Type B pancreatic cell (in vitro differentiated cells): Measurements from ENCODE around the gene UNC79. TPM values are rescaled to one million over a fixed set of nuclear protein-coding genes. Genes with fewer than 3 reads are reported as not detected.
"Not testable (repeated sequence)": the region's sequence is repeated elsewhere in the genome, so short reads cannot be mapped to it uniquely, and the experiment has no call there.

Experiments
- DNase-seq: peaks from one replicate; pipeline ENCODE4 v3.0.0; 2021; ENCODE audit warnings: mixed read lengths; ENCODE audit not compliant: unreplicated experiment; ENCODE audit errors: extremely low spot score
- H3K27ac Mint-ChIP-seq: 2 replicates; pipeline ENCODE4 v1.8.0; 2021; ENCODE audit warnings: mild to moderate bottlenecking, mixed read lengths
- H3K27me3 Mint-ChIP-seq: 2 replicates; pipeline ENCODE4 v1.8.0; 2021; ENCODE audit warnings: mixed read lengths
- H3K36me3 Mint-ChIP-seq: 2 replicates; pipeline ENCODE4 v1.8.0; 2021; ENCODE audit warnings: mixed read lengths
- H3K4me1 Mint-ChIP-seq: one replicate; pipeline ENCODE4 v1.8.0; 2021; ENCODE audit warnings: mixed read lengths; ENCODE audit not compliant: unreplicated experiment
- H3K4me3 Mint-ChIP-seq: 2 replicates; pipeline ENCODE4 v1.8.0; 2021; ENCODE audit warnings: mild to moderate bottlenecking, mixed read lengths
- H3K9me3 Mint-ChIP-seq: 2 replicates; pipeline ENCODE4 v1.8.0; 2021; ENCODE audit warnings: mixed read lengths
- CTCF ChIP-seq: fragments of 200-600 bp; sonication (generic); conservative IDR thresholded peaks from 2 replicates; pipeline ENCODE4 v1.5.0; 2021; ENCODE audit warnings: antibody characterized with exemption, mild to moderate bottlenecking
- total RNA-seq: library from RNA; stranded (reverse); gene quantifications from 2 replicates; pipeline ENCODE4 v1.2.1, GENCODE V29; 2021; ENCODE audit warnings: low replicate concordance

UNC79 gene
- total RNA-seq, 1 donor from 2014 or later, result 2.1 TPM

- no peaks in the 10 kb centered on the region for H3K9me3 Mint-ChIP-seq
- no peak for DNase-seq
- no peaks in the 10 kb centered on the region for H3K36me3 Mint-ChIP-seq
- TF ChIP-seq CTCF, result no peak
- peaks cover 3% of the 10 kb centered on the region for H3K27me3 Mint-ChIP-seq
- H3K4me1 Mint-ChIP-seq, result no peaks in the 10 kb centered on the region
- no peak overlapping the region for H3K4me3 Mint-ChIP-seq
- no peak overlapping the region for H3K27ac Mint-ChIP-seq
Measured at GRCh38 chr14:93402951-93403350, 27.8 kb upstream of the UNC79 start.

GRCh38 chr14:93410021-93410420 is 20.7 kb upstream of the UNC79 start:
- no peak overlapping the region for H3K4me3 Mint-ChIP-seq
- no peaks in the 10 kb centered on the region for H3K9me3 Mint-ChIP-seq
- no peaks in the 10 kb centered on the region for H3K27me3 Mint-ChIP-seq
- DNase-seq, result no peak
- H3K4me1 Mint-ChIP-seq, result no peaks in the 10 kb centered on the region
- no peak overlapping the region for H3K27ac Mint-ChIP-seq
- no peak for TF ChIP-seq CTCF
- H3K36me3 Mint-ChIP-seq, result no peaks in the 10 kb centered on the region

- H3K4me3 Mint-ChIP-seq, result no peak overlapping the region
- H3K27ac Mint-ChIP-seq, result no peak overlapping the region
- no peaks in the 10 kb centered on the region for H3K27me3 Mint-ChIP-seq
- H3K9me3 Mint-ChIP-seq, result no peaks in the 10 kb centered on the region
- no peaks in the 10 kb centered on the region for H3K4me1 Mint-ChIP-seq
- no peak for TF ChIP-seq CTCF
- DNase-seq, result no peak
- no peaks in the 10 kb centered on the region for H3K36me3 Mint-ChIP-seq
Measured at GRCh38 chr14:93410893-93411292, 19.8 kb upstream of the UNC79 start.

- not testable (repeated sequence) for H3K4me3 Mint-ChIP-seq, H3K9me3 Mint-ChIP-seq, H3K4me1 Mint-ChIP-seq, H3K27ac Mint-ChIP-seq, H3K36me3 Mint-ChIP-seq, DNase-seq
- H3K27me3 Mint-ChIP-seq, result peaks cover 37% of the 10 kb centered on the region
Measured at GRCh38 chr14:93425136-93425535, 5.6 kb upstream of the UNC79 start.

- no peak overlapping the region for H3K27ac Mint-ChIP-seq
- H3K4me3 Mint-ChIP-seq, result no peak overlapping the region
- no peaks in the 10 kb centered on the region for H3K4me1 Mint-ChIP-seq
- H3K36me3 Mint-ChIP-seq, result no peaks in the 10 kb centered on the region
- H3K9me3 Mint-ChIP-seq, result no peaks in the 10 kb centered on the region
- peaks cover 48% of the 10 kb centered on the region for H3K27me3 Mint-ChIP-seq
- no peak for DNase-seq
- no peak for TF ChIP-seq CTCF
Measured at GRCh38 chr14:93426750-93427149, 4.0 kb upstream of the UNC79 start.

GRCh38 chr14:93431036-93431670 is 414 bp downstream of the UNC79 start:
- Mint-ChIP-seq H3K27ac (no peak overlapping the region), H3K27me3 (peaks cover 72% of the 10 kb centered on the region), H3K9me3 (no peaks in the 10 kb centered on the region), H3K4me3 (peak overlapping the region; percentile 85), H3K36me3 (no peaks in the 10 kb centered on the region), H3K4me1 (no peaks in the 10 kb centered on the region)
- TF ChIP-seq CTCF, result no peak
- DNase-seq, result peak; percentile 68
